Pulmonary artery endothelial cell (primary cell): ENCODE measurements around the gene POC1B. TPM values are rescaled to one million over a fixed set of nuclear protein-coding genes. Genes with fewer than 3 reads are reported as not detected.

Source experiments
- DNase-seq: peaks from one replicate; pipeline ENCODE4 v3.0.0-alpha.2; 2011; ENCODE audit warnings: low read depth, low spot score
- total RNA-seq: library from RNA; depleted of rRNA; stranded (reverse); fragments of >200 nt; gene quantifications from 2 replicates; pipeline ENCODE4 v1.2.3, GENCODE V29; 2014

The POC1B gene
- total RNA-seq, result 19.2 and 21.8 TPM in 2 replicates

- no peak for DNase-seq
Observed at GRCh38 chr12:89525824-89526770, at the start of gene POC1B. POC1B (minus strand) TSS chr12:89526047; CDS start chr12:89525895, 152 bp downstream.

- DNase-seq, result no peak
Observed at GRCh38 chr12:89575374-89575773, 49.5 kb upstream of the POC1B start.

GRCh38 chr12:89574736-89575208 is 48.9 kb upstream of the POC1B start:
- peak; percentile 44 for DNase-seq

- DNase-seq, result no peak
Observed at GRCh38 chr12:89573051-89573810, 47.4 kb upstream of the POC1B start.

- DNase-seq, result no peak
Observed at GRCh38 chr12:89571491-89572195, 45.8 kb upstream of the POC1B start.

- DNase-seq, result no peak
Observed at GRCh38 chr12:89568484-89568883, 42.6 kb upstream of the POC1B start.

- DNase-seq, result no peak
Observed at GRCh38 chr12:89567691-89568239, 41.9 kb upstream of the POC1B start.

GRCh38 chr12:89566615-89567014 is 40.8 kb upstream of the POC1B start:
- DNase-seq, result no peak

GRCh38 chr12:89565002-89565401 is 39.2 kb upstream of the POC1B start:
- DNase-seq, result no peak

GRCh38 chr12:89559753-89560152 is 33.9 kb upstream of the POC1B start:
- no peak for DNase-seq

- DNase-seq, result no peak
Observed at GRCh38 chr12:89556976-89557375, 31.1 kb upstream of the POC1B start.

- DNase-seq, result no peak
Observed at GRCh38 chr12:89552376-89552775, 26.5 kb upstream of the POC1B start.

- DNase-seq, result no peak
Observed at GRCh38 chr12:89551747-89552146, 25.9 kb upstream of the POC1B start.

GRCh38 chr12:89547101-89547500 is 21.3 kb upstream of the POC1B start:
- no peak for DNase-seq

- no peak for DNase-seq
Observed at GRCh38 chr12:89546151-89546550, 20.3 kb upstream of the POC1B start.

- DNase-seq, result no peak
Observed at GRCh38 chr12:89544681-89545184, 18.9 kb upstream of the POC1B start.

- no peak for DNase-seq
Observed at GRCh38 chr12:89544022-89544421, 18.2 kb upstream of the POC1B start.

- DNase-seq, result no peak
Observed at GRCh38 chr12:89542912-89543592, 17.2 kb upstream of the POC1B start.

GRCh38 chr12:89542236-89542635 is 16.4 kb upstream of the POC1B start:
- no peak for DNase-seq

- no peak for DNase-seq
Observed at GRCh38 chr12:89540586-89540985, 14.7 kb upstream of the POC1B start.
